KOPT-K1 (cell line): Measurements from ENCODE around the gene EIF4G3.
"Not testable (repeated sequence)": the region's sequence is repeated elsewhere in the genome, so short reads cannot be mapped to it uniquely, and the experiment has no call there.

Experiments used
- H3K27ac ChIP-seq: fragments of 200-600 bp; sonication (generic); 2 replicates; pipeline ENCODE4 v1.5.1; 2016; ENCODE audit warnings: antibody characterized with exemption, mild to moderate bottlenecking, low read depth, low read length; ENCODE audit not compliant: poor library complexity, severe bottlenecking
- H3K36me3 ChIP-seq: fragments of 200-600 bp; sonication (generic); 2 replicates; pipeline ENCODE4 v1.5.1; 2017; ENCODE audit warnings: antibody characterized with exemption, mild to moderate bottlenecking, low read length, moderate library complexity; ENCODE audit not compliant: insufficient read depth
- H3K9me3 ChIP-seq: fragments of 200-600 bp; sonication (generic); 2 replicates; pipeline ENCODE4 v1.5.1; 2017; ENCODE audit warnings: antibody characterized with exemption, low read length, mild to moderate bottlenecking; ENCODE audit not compliant: insufficient read depth, poor library complexity, severe bottlenecking

The EIF4G3 gene

GRCh38 chr1:20948101-20948500 lies 228.6 kb downstream of the EIF4G3 start:
- no peaks in the 10 kb centered on the region for H3K9me3 ChIP-seq
- no peak overlapping the region for H3K27ac ChIP-seq
- no peaks in the 10 kb centered on the region for H3K36me3 ChIP-seq

DNA sequence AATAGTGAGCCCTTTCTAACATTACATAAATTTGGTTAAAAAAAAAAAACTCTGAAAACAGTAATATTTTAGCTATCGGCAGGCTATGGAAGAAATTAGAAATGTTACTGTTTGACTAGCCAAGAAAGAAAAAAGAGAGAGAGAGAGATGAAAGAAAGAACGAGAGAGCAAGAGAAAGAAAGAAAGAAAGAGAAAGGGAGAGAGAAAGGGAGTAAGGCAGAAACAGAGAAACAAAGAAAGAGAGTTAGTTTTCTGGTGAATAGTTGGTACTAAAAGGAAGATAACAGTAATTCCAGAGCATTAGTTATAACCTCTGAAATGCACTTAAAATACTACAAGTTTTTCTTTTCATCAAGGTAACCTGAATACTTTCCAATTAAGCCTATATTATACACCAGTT lies 229.3 kb downstream of the EIF4G3 start:
- no peak overlapping the region for H3K27ac ChIP-seq
- H3K9me3 ChIP-seq: no peaks in the 10 kb centered on the region
- H3K36me3 ChIP-seq: no peaks in the 10 kb centered on the region

DNA sequence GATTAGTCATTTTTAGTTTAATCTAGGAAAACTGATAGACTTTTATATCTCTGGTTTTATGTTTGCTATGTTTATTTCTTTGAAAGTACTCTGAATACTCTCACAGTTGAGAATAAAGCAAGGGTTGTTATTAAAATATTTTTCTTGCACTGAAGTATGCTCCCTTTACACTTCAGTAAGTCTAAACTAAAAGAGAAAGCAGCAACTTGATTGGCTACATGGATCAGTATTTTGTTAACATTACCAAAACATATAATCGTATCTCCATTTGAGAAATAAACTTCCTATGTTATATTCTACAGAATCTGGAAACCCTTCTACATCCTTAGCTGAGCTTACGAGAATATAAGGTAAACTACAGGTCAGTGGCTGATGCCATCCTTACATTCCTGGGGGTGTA lies 240.1 kb downstream of the EIF4G3 start:
- no peaks in the 10 kb centered on the region for H3K9me3 ChIP-seq
- peaks cover 4% of the 10 kb centered on the region; the same call in 1 of the 2 replicates for H3K36me3 ChIP-seq
- H3K27ac ChIP-seq: no peak overlapping the region

DNA sequence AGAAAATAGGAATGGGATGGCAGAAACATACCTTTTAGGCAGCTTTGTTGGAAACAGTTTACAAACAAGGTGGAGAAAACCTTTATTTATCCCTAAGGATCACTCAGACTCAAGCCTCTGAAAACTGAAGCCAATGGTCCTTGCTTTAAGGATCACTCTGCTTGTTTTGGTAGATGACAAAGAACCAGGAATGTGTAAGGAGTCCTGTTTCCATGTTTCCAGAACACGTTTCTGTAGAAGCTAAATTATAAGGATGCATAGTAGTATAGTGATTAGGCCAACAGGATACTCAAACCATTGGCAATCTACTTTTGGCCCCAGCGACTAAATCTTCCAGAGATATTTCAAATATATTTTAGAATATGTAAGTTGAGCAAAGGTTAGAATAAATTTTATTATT lies 240.5 kb downstream of the EIF4G3 start:
- H3K27ac ChIP-seq: no peak overlapping the region
- 0 out of 2 replicates have a peak, but pooled peaks cover under 1% of the 10 kb centered on the region for H3K36me3 ChIP-seq
- H3K9me3 ChIP-seq: no peaks in the 10 kb centered on the region

GRCh38 chr1:20935717-20936116 lies 241.0 kb downstream of the EIF4G3 start:
- Histone ChIP-seq H3K9me3 (no peaks in the 10 kb centered on the region), H3K27ac (no peak overlapping the region), H3K36me3 (no peaks in the 10 kb centered on the region)

GRCh38 chr1:20932437-20932977 lies 244.2 kb downstream of the EIF4G3 start:
- Histone ChIP-seq H3K27ac (peak overlapping the region; percentile 15), H3K9me3 (no peaks in the 10 kb centered on the region), H3K36me3 (no peaks in the 10 kb centered on the region)

DNA sequence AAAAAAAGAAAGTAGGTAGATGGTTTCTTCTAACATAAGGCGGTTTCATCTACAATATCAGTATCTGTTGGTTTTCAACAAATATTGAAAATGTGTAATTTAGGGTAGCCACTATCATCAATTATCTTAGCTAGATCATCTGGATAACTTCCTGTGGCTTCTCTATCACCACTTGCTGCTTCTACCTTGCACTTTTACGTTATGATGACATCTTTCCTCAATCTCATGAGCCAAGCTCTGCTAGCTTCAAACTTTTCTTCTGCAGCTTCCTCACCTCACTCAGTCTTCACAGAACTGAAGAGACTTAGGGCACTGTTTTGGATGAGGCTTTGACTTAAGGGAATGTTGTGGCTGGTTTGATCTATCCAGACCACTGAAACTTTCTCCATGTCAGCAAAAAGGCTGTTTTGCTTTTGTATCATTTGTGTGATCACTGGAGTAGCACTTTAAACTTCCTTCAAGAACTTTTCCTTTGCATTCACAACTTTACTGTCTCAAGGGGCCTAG lies 244.7 kb downstream of the EIF4G3 start:
- Histone ChIP-seq H3K9me3 (no peaks in the 10 kb centered on the region), H3K27ac (peak overlapping the region; percentile 15), H3K36me3 (no peaks in the 10 kb centered on the region)

DNA sequence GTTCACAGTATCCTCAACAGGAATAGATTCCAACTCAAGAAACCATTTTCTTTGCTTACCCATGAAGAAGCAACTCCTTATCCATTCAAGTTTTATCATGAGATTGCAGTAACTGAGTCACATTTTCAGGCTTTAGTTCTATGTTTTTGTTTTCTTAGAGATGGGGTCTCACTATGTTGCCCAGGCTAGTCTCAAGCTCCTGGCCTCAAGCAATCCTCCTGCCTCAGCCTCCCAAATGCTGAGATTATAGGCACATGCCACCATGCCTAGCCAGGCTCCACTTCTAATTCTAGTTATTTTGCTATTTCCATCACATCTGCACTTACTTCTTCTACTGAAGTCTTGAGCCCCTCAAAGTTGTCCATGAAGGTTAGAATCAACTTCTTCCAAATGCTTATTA lies 246.3 kb downstream of the EIF4G3 start:
- Histone ChIP-seq H3K27ac (no peak overlapping the region), H3K36me3 (no peaks in the 10 kb centered on the region), H3K9me3 (no peaks in the 10 kb centered on the region)

GRCh38 chr1:20928146-20928545 lies 248.6 kb downstream of the EIF4G3 start:
- Histone ChIP-seq H3K27ac (no peak overlapping the region), H3K36me3 (no peaks in the 10 kb centered on the region), H3K9me3 (no peaks in the 10 kb centered on the region)

DNA sequence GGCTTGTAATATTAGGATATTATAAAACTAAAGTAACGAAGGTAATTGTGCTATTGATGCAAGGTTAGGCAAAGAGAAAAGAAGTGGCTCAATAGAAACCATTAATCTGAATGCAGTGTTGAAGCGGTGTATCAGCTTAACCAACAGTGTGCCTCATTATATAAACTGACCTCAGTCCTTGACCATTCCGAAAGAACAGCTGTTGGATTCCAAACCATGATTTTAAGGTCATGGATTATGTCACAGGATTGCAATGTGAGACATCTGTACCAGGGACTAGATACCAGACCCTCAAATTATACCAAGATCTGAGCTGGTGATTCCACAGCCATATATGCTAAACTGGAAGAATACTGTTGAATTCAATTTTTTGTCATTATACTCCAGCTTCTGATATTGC lies 255.4 kb downstream of the EIF4G3 start:
- no peak overlapping the region for H3K27ac ChIP-seq
- H3K9me3 ChIP-seq: no peaks in the 10 kb centered on the region

DNA sequence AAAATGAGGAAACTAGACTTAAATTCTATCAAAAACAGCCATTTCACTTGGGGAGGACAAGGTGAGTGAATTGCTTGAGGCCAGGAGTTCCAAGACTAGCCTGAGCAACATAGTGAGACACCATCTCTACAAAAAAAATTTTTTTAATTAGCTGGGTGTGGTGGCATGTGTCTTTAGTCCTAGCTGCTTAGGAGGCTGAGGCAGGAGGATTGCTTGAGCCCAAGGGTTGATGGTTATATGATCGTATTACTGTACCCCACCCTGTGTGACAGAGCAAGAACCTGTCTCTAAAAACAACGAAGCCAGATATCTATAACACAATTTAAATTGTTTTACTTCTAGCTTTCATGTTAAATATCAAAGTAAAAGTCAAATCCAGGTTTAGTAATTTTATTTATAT lies 263.5 kb downstream of the EIF4G3 start:
- no peak overlapping the region for H3K27ac ChIP-seq
- H3K36me3 ChIP-seq: no peaks in the 10 kb centered on the region

More for the DNA sequence above, 255.4 kb downstream of the EIF4G3 start:
- H3K36me3 ChIP-seq: no peaks in the 10 kb centered on the region

GRCh38 chr1:20907526-20907925 lies 269.2 kb downstream of the EIF4G3 start:
- H3K9me3 ChIP-seq, H3K36me3 ChIP-seq, H3K27ac ChIP-seq: not testable (repeated sequence)

More for the DNA sequence above, 263.5 kb downstream of the EIF4G3 start:
- H3K9me3 ChIP-seq: no peaks in the 10 kb centered on the region

DNA sequence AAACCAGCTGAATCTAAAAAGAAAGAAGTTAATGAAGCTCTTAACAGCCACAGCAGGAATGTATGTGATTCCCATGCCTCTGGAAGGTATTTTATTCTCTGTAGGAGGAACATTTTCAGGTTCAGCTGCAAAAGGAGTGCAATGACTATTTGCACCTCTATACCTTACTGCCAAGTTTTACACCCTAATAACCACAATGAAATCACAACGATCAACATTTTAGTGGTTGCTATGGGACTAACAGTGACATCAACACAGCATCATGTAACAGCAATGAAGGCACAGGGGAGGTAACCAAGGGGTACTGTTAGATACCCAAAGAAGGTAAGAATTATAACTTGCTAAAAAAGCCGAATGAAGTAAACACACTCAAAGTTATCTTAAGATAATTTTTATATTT lies 273.3 kb downstream of the EIF4G3 start:
- H3K36me3 ChIP-seq: no peaks in the 10 kb centered on the region; the same call in 1 of the 2 replicates
- H3K27ac ChIP-seq: no peak overlapping the region
- no peaks in the 10 kb centered on the region for H3K9me3 ChIP-seq

- H3K36me3 ChIP-seq: no peaks in the 10 kb centered on the region; the same call in 1 of the 2 replicates
Measured at GRCh38 chr1:20900056-20900455, 276.6 kb downstream of the EIF4G3 start.

DNA sequence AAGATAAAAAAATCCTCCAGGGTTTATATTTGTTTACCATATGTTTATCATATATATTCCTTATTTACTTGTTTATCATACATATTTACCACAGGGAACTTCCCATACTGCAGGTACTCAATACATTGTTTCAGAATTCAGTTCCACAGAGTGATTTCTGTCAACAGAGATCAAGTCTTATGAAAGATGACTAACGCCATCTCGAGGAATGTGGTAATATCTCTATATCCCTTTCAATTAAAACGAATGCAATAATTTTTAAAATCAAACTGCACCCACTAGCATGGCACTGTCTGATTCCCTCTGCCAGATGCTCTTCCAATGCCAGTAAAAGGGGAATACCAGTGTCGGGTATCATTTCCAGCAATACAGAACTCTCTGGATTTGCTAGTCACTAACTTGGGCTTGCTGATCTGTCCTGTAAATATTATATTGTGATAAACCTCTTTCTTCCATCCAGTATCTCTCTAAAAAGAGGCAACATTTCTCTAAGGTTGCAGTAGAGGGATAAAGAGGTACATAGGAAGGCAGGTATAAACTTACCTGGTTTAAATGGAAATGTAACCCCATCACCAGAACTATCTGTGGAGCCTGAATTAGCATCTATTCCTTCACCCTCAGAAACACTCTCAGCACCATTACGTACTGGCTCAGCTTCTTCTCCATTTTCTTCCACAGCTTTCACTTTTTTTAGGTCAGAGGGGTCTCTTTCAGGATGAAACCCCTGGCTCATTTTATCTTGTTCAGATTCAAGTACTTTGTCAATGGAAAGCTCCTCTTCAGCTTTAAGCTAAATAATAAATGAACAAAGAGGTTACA lies 277.3 kb downstream of the EIF4G3 start:
- Histone ChIP-seq H3K36me3 (no peaks in the 10 kb centered on the region; the same call in 1 of the 2 replicates), H3K9me3 (no peaks in the 10 kb centered on the region), H3K27ac (no peak overlapping the region)

More at GRCh38 chr1:20900056-20900455, 276.6 kb downstream of the EIF4G3 start:
- Histone ChIP-seq H3K27ac (no peak overlapping the region), H3K9me3 (no peaks in the 10 kb centered on the region)
